Daoy (cell line): ENCODE results near the gene SVOPL. TPM values are rescaled to one million over a fixed set of nuclear protein-coding genes. Genes with fewer than 3 reads are reported as not detected.
A peak's percentile ranks its signal among the peaks of the same experiment; 100 is the strongest.
"Not testable (repeated sequence)": the region's sequence is repeated elsewhere in the genome, so short reads cannot be mapped to it uniquely, and the experiment has no call there.

Source experiments
- DNase-seq: peaks from one replicate; pipeline ENCODE4 v3.0.0-alpha.2; 2015; ENCODE audit warnings: low read depth
- total RNA-seq: library from RNA; depleted of rRNA; stranded (reverse); fragments of >200 nt; shearing (Covaris generic); gene quantifications from 2 replicates; pipeline ENCODE4 v1.2.3, GENCODE V29; 2014

SVOPL gene
- total RNA-seq, 1 experiment from 2014 or later: not detected

- DNase-seq: no peak
Observed at GRCh38 chr7:138699661-138700060, 1.5 kb downstream of the SVOPL start.

GRCh38 chr7:138698281-138698680 lies 2.9 kb downstream of the SVOPL start:
- no peak for DNase-seq

- DNase-seq: no peak
Observed at GRCh38 chr7:138697535-138698182, 3.5 kb downstream of the SVOPL start.

GRCh38 chr7:138695776-138696175 lies 5.4 kb downstream of the SVOPL start:
- DNase-seq: not testable (repeated sequence)

GRCh38 chr7:138695106-138695505 lies 6.1 kb downstream of the SVOPL start:
- DNase-seq: no peak

GRCh38 chr7:138691178-138691577 lies 10.0 kb downstream of the SVOPL start:
- no peak for DNase-seq

GRCh38 chr7:138690495-138690894 lies 10.7 kb downstream of the SVOPL start:
- DNase-seq: no peak

GRCh38 chr7:138688037-138688436 lies 13.1 kb downstream of the SVOPL start:
- DNase-seq: not testable (repeated sequence)

GRCh38 chr7:138684340-138684739 lies 16.8 kb downstream of the SVOPL start:
- DNase-seq: peak; percentile 41

GRCh38 chr7:138679793-138680192 lies 21.4 kb downstream of the SVOPL start:
- no peak for DNase-seq

- DNase-seq: no peak
Observed at GRCh38 chr7:138670594-138670993, 30.6 kb downstream of the SVOPL start.

GRCh38 chr7:138669364-138669763 lies 31.8 kb downstream of the SVOPL start:
- DNase-seq: no peak

GRCh38 chr7:138668946-138669345 lies 32.2 kb downstream of the SVOPL start:
- no peak for DNase-seq

GRCh38 chr7:138668229-138668596 lies 32.9 kb downstream of the SVOPL start:
- DNase-seq: no peak

GRCh38 chr7:138667535-138668228 lies 33.5 kb downstream of the SVOPL start:
- DNase-seq: no peak

- no peak for DNase-seq
Observed at GRCh38 chr7:138666385-138666784, 34.8 kb downstream of the SVOPL start.

GRCh38 chr7:138665669-138666140 lies 35.5 kb downstream of the SVOPL start:
- DNase-seq: no peak

GRCh38 chr7:138665249-138665648 lies 35.9 kb downstream of the SVOPL start:
- DNase-seq: no peak

- DNase-seq: no peak
Observed at GRCh38 chr7:138663725-138664710, 37.1 kb downstream of the SVOPL start.

GRCh38 chr7:138662991-138663320 lies 38.2 kb downstream of the SVOPL start:
- DNase-seq: no peak

- no peak for DNase-seq
Observed at GRCh38 chr7:138662076-138662990, 38.8 kb downstream of the SVOPL start.
